HT1080 (cell line): ENCODE results near the gene PKD2L1. TPM values are rescaled to one million over a fixed set of nuclear protein-coding genes. Genes with fewer than 3 reads are reported as not detected.
"Not testable (repeated sequence)": the region's sequence is repeated elsewhere in the genome, so short reads cannot be mapped to it uniquely, and the experiment has no call there.

Experiments
- DNase-seq: peaks from one replicate; pipeline ENCODE4 v3.0.0-alpha.2; 2015; ENCODE audit warnings: low read depth
- small RNA-seq: library from RNA; depleted of rRNA; stranded (forward); fragments of <200 nt; gene quantifications from one replicate; pipeline ENCODE3, GENCODE V24; 2014
- total RNA-seq: library from RNA; depleted of rRNA; stranded (reverse); fragments of >200 nt; shearing (Covaris generic); gene quantifications from 2 replicates; pipeline ENCODE4 v1.2.3, GENCODE V29; 2014; rRNA removed

The PKD2L1 gene
- total RNA-seq, 1 experiment from 2014 or later: not detected

- DNase-seq: no peak
Observed at GRCh38 chr10:100287756-100288155, 42.3 kb downstream of the PKD2L1 start.

GRCh38 chr10:100286051-100287033 is 43.7 kb downstream of the PKD2L1 start, which contains the start of gene BLOC1S2:
Gene BLOC1S2 (minus strand): TSS chr10:100286680. CDS start chr10:100286659, 21 bp downstream.
- peak; percentile 84 for DNase-seq

GRCh38 chr10:100285326-100285725 is 44.7 kb downstream of the PKD2L1 start:
- DNase-seq: not testable (repeated sequence)

GRCh38 chr10:100282907-100283306 is 47.1 kb downstream of the PKD2L1 start:
- DNase-seq: no peak

- not testable (repeated sequence) for DNase-seq
Observed at GRCh38 chr10:100276971-100277370, 53.1 kb downstream of the PKD2L1 start.

- DNase-seq: peak; percentile 81
Observed at GRCh38 chr10:100267239-100268104, 62.6 kb downstream of the PKD2L1 start, which contains the start of gene CWF19L1. Gene CWF19L1 (minus strand): TSS chr10:100267638. CDS start chr10:100267593, 45 bp downstream.

GRCh38 chr10:100265821-100266485 is 64.1 kb downstream of the PKD2L1 start:
- no peak for DNase-seq

GRCh38 chr10:100254191-100254590 is 75.8 kb downstream of the PKD2L1 start:
- DNase-seq: no peak

- no peak for DNase-seq
Observed at GRCh38 chr10:100253041-100253440, 77.0 kb downstream of the PKD2L1 start.

- no peak for DNase-seq
Observed at GRCh38 chr10:100248820-100249219, 81.2 kb downstream of the PKD2L1 start.

GRCh38 chr10:100245484-100246220 is 84.4 kb downstream of the PKD2L1 start:
- DNase-seq: no peak

GRCh38 chr10:100239851-100240250 is 90.2 kb downstream of the PKD2L1 start:
- no peak for DNase-seq

GRCh38 chr10:100238429-100238828 is 91.6 kb downstream of the PKD2L1 start:
- no peak for DNase-seq

Small RNA genes within 50 kb of the gene (small RNA-seq; reads per million reads assigned to genes)
- gene RNU6-422P: not detected

Other genes starting within 250 kb of the PKD2L1 start
- gene CPN1, start 248.4 kb downstream of the PKD2L1 start, total RNA-seq: not detected in 2 replicates
- gene ERLIN1, start 144.2 kb downstream of the PKD2L1 start, total RNA-seq: 56.7 and 75.2 TPM in 2 replicates
- 30.9 and 32.9 TPM in 2 replicates for gene CHUK, start 100.6 kb downstream of the PKD2L1 start, total RNA-seq
- 40.1 and 40.2 TPM in 2 replicates for gene CWF19L1, start 62.6 kb downstream of the PKD2L1 start, total RNA-seq
- 70.4 and 79.6 TPM in 2 replicates for gene BLOC1S2, start 43.5 kb downstream of the PKD2L1 start, total RNA-seq
- 149 and 198 TPM in 2 replicates for gene SCD, start 17.0 kb upstream of the PKD2L1 start, total RNA-seq
- not detected in 2 replicates for gene WNT8B, start 132.8 kb upstream of the PKD2L1 start, total RNA-seq
- 0.93 and 1.9 TPM in 2 replicates for gene SEC31B, start 189.6 kb upstream of the PKD2L1 start, total RNA-seq
- 239 and 289 TPM in 2 replicates for gene NDUFB8, start 199.6 kb upstream of the PKD2L1 start, total RNA-seq
- gene HIF1AN, start 205.7 kb upstream of the PKD2L1 start, total RNA-seq: 9.0 and 9.8 TPM in 2 replicates